HK-2 (cell line): ENCODE measurements around the gene ATP23.

Experiments
- DNase-seq: peaks from one replicate; pipeline ENCODE4 v3.0.0-alpha.2; 2018; ENCODE audit not compliant: unreplicated experiment

The ATP23 gene

GRCh38 chr12:57983146-57983857 lies 41.9 kb downstream of the ATP23 start:
- DNase-seq = peak; percentile 17

GRCh38 chr12:57983858-57984505 lies 42.6 kb downstream of the ATP23 start:
- no peak for DNase-seq

- no peak for DNase-seq
Measured at GRCh38 chr12:57984629-57985151, 43.3 kb downstream of the ATP23 start.

GRCh38 chr12:57985685-57986084 lies 44.3 kb downstream of the ATP23 start:
- no peak for DNase-seq

GRCh38 chr12:57989838-57990237 lies 48.5 kb downstream of the ATP23 start:
- no peak for DNase-seq

GRCh38 chr12:57990241-57990883 lies 49.0 kb downstream of the ATP23 start:
- no peak for DNase-seq

GRCh38 chr12:57992001-57992400 lies 50.6 kb downstream of the ATP23 start:
- no peak for DNase-seq

GRCh38 chr12:57993030-57993429 lies 51.7 kb downstream of the ATP23 start:
- DNase-seq = no peak

GRCh38 chr12:57993834-57994233 lies 52.5 kb downstream of the ATP23 start:
- DNase-seq = no peak

GRCh38 chr12:57996520-57996919 lies 55.2 kb downstream of the ATP23 start:
- no peak for DNase-seq

- no peak for DNase-seq
Measured at GRCh38 chr12:57998251-57998650, 56.9 kb downstream of the ATP23 start.

- no peak for DNase-seq
Measured at GRCh38 chr12:58000499-58000898, 59.1 kb downstream of the ATP23 start.

- DNase-seq = no peak
Measured at GRCh38 chr12:58007875-58008274, 66.5 kb downstream of the ATP23 start.

- no peak for DNase-seq
Measured at GRCh38 chr12:58008634-58009033, 67.3 kb downstream of the ATP23 start.
